KBM-7 (cell line): ENCODE measurements around the gene P2RY13.

Experiments
- DNase-seq: peaks from one replicate; pipeline ENCODE4 v3.0.0-alpha.2; 2015
- in situ Hi-C: fragments of 300-500 bp; cut with MboI; formaldehyde crosslinking; loops from 2 replicates; pipeline ENCODE4 v1.14.3; 2020; ENCODE audit warnings: low sequenced_read_pairs, low pct_unique_long_range_greater_than_20kb, mixed read lengths

Gene P2RY13

DNA sequence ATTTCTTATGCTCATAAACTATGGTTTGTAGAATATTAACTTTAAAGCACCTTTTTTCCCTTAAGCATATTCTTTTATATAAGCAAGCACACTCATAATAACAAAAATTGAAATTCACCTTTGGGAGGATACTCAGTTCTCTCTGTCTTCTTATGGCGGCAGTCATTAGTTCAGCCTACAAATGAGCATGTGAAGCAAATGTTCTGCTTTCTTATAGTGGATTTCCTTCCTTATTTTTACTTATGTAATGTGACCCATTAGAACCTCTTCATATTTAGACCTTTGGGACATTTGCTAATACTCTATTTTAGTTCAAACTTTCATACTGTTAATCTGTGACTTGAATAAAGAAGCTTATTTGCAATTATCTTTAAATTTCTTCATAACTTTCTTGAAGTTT, at the start of gene P2RY13:
Gene P2RY13 (minus strand): TSS at position 187 of the 400 bp plus-strand sequence. CDS start 21 bp downstream, at position 166.
- no peak for DNase-seq
- in situ Hi-C loops = no loop called here

GRCh38 chr3:151377768-151378385, 48.5 kb upstream of the P2RY13 start:
- in situ Hi-C loops = no loop called here
- no peak for DNase-seq

- in situ Hi-C loops = no loop called here
- DNase-seq = no peak
Observed at GRCh38 chr3:151372063-151372820, 42.9 kb upstream of the P2RY13 start.

GRCh38 chr3:151371526-151371925, 42.2 kb upstream of the P2RY13 start:
- in situ Hi-C loops = no loop called here
- no peak for DNase-seq

GRCh38 chr3:151367448-151367847, 38.1 kb upstream of the P2RY13 start:
- in situ Hi-C loops = no loop called here
- DNase-seq = no peak

GRCh38 chr3:151366993-151367392, 37.6 kb upstream of the P2RY13 start:
- in situ Hi-C loops = no loop called here
- no peak for DNase-seq

DNA sequence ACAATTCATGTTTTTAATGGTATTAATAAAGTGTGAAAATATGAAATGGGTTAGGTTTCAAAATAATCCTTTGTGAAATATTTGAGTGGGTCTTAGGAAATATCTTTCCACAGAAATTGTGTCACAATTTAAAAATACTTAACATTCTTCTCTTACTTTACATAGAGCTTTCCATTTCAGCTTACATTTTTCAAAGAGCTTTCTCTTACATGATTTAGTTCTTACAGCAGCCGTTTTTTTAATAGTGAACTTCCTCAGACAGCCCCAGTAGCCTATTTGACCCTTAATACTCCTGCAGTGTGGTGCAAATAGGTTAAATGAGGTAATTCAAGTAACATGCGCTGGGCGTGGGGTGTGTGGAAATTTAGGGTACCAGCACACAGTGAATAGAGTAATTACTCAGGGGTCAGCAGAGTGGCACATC, 33.4 kb upstream of the P2RY13 start:
- in situ Hi-C loops = no loop called here
- DNase-seq = no peak

DNA sequence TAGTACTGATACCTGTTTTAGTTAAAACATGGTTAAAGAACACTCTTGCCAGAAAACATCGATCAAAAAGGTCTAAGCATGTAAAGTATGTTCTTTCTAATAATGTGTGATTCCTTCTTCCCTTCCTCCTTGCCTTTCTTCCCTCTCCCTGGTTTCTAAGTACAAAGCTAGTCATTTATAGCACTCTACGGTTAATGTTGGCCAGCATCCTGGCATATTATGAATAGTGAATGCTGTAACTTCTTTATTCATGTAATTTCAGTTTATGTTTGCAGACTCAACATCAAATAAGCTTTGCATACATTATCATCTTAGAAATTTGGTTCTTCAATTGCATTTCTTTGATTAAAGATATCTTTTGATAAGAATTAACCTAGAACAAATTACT, 28.1 kb upstream of the P2RY13 start:
- DNase-seq = no peak
- in situ Hi-C loops = no loop called here

- DNase-seq = no peak
- in situ Hi-C loops = no loop called here
Observed at GRCh38 chr3:151356794-151357462, 27.6 kb upstream of the P2RY13 start.

DNA sequence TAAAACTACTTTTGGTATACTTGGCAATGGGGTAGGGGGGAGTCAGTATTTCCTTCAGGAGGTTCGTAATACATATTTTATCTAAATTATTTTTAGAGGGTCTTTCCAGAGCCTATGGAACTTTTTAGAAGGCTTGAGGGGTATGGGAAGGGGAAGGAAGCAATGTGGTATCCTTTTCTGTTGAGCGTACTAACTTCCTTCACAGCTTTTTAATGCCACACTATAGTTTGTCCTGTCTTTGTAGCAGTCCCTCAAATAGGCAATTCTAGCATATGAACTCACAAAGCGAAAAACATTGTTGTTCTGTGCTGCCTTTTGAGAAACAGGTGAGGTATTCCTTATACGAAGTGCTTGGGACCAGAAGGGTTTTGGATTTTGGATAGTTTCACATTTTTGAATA, 22.3 kb upstream of the P2RY13 start:
- no peak for DNase-seq
- in situ Hi-C loops = no loop called here

DNA sequence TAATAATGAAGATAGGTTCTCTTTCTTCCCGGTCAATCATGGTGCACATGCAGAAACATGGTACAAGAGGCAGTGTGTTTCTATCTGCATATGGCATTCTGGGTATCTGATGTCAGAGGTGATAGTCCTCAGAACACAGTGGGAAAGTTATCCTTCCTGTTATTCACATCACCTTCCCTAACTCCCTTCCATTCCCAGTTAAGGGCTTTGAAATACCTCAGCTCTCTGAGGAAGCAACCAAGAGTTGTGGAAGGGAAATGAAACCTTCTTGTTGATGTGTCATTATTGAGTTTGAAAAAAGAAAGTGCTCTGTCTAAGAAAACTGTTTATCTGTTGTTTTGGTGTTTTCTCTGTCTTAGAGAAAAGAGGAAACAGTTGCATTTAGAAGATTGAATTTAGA, 21.9 kb upstream of the P2RY13 start:
- DNase-seq = no peak

GRCh38 chr3:151350656-151351055, 21.3 kb upstream of the P2RY13 start:
- in situ Hi-C loops = no loop called here
- no peak for DNase-seq

More for the DNA sequence above, 21.9 kb upstream of the P2RY13 start:
- in situ Hi-C loops = no loop called here

GRCh38 chr3:151347432-151347831, 18.1 kb upstream of the P2RY13 start:
- in situ Hi-C loops = no loop called here
- DNase-seq = peak; percentile 89

DNA sequence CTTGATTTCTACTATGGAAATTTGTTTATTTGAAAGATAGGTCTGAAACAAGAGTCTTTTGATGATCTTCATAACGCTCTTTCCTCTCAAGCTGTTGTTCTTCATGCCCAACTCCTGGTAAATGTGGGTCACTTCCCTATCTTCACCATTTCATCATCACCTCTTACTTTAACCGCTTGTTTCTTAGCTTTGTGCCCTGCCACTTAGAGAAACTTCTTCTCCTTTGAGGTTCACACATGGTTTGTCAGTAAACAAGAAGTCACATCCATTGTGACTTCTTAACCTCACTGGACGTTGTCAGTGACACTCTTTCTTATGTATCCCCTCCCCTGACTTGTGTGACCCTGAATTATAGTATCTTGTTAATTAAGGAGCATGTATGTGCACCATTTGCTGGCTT, 16.9 kb upstream of the P2RY13 start:
- in situ Hi-C loops = no loop called here
- DNase-seq = peak; percentile 78

GRCh38 chr3:151345859-151346258, 16.5 kb upstream of the P2RY13 start:
- no peak for DNase-seq
- in situ Hi-C loops = no loop called here

GRCh38 chr3:151331696-151332095, 2.3 kb upstream of the P2RY13 start:
- in situ Hi-C loops = no loop called here
- DNase-seq = no peak

GRCh38 chr3:151330899-151331298, 1.6 kb upstream of the P2RY13 start:
- DNase-seq = no peak
- in situ Hi-C loops = no loop called here

DNA sequence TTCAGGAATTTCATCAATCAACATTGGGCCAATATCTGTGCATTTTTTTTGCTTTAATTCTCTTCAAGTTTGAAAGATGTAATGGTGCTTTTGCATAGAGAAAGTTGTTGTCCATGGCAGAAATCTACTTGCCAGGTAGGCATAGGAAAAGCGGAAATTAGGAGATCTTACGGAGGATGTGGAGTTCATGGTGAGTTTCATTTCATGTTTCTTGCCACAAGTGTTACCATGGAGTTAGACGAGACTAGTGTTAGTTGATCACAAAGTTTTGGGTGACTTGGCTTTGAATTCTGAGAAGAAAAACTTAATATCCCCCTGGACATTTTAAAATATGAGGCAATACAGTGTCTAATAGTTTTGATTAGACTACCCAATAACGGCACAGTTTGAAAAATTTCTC, 1.0 kb upstream of the P2RY13 start:
- DNase-seq = no peak
- in situ Hi-C loops = no loop called here

DNA sequence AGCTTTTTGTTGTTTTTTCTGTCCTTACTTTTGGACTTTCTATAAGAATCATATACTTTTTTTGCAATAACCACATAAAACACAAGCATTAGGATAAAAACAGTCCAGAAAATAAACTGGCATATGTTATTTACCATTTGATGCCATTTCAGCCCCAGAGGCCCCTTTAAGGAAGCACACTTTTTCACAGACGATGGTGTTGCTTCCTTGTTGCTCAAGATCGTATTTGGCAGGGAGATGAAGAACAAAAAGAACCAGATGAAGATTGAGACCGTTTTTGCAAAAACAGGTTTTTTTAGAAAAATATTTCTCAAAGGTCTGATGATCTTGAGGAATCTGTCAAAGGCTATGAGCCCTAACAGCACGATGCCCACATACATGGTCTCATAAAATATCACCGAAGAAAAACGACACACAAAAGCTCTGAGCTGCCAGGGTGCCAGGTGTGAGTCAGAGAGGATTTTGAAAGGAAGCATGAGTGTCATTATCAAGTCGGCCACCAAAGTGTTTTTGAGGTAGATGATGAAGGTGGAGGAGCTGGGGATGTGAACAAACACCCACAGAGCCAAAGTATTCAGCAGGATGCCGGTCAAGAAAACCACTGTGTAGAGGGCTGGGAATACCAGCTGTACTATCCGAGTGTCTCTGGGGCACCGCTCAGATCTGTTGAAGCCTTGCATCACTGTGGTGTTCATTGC, 902 bp downstream of the P2RY13 start:
- in situ Hi-C loops = no loop called here

More for the DNA sequence above, 902 bp downstream of the P2RY13 start:
- no peak for DNase-seq
